Panc1 (cell line): ENCODE results near the gene UBXN6. TPM values are rescaled to one million over a fixed set of nuclear protein-coding genes. Genes with fewer than 3 reads are reported as not detected.

Experiments
- ATAC-seq: fragments of 200-7000 bp; cut with Tn5 transposase; 2 replicates; pipeline ENCODE4 v1.9.1; 2020; ENCODE audit warnings: mild to moderate bottlenecking, moderate library complexity
- BruUV-seq: library from RNA; stranded (reverse); fragments of 400-500 nt; replicated peaks from 2 replicates; lab custom pipeline; 2021; lab: Mats Ljungman, UMichigan
- CTCF ChIA-PET: fragments of 300-600 bp; sonication (Branson Sonifier 250); formaldehyde crosslinking; loops from one replicate; lab custom pipeline; 2022; ENCODE audit warnings: antibody characterized with exemption; lab: Charles Lee
- POLR2A ChIA-PET: fragments of 300-600 bp; sonication (Branson Sonifier 250); formaldehyde crosslinking; loops from one replicate; lab custom pipeline; 2022; ENCODE audit warnings: antibody characterized with exemption; lab: Charles Lee
- DNase-seq: peaks from one replicate; pipeline ENCODE4 v3.0.0-alpha.2; 2010; ENCODE audit warnings: low read depth, low spot score
- H3K27ac ChIP-seq: 2 replicates; pipeline ENCODE4 v1.5.1; 2011; ENCODE audit warnings: mild to moderate bottlenecking, low read length, inconsistent platforms
- H3K27me3 ChIP-seq: fragments of 200-500 bp; sonication (Bioruptor generic); 2 replicates; pipeline ENCODE4 v1.6.0; 2014; ENCODE audit warnings: low read length, inconsistent platforms; ENCODE audit not compliant: control insufficient read depth, insufficient read depth
- H3K36me3 ChIP-seq: fragments of 200-500 bp; sonication (Bioruptor generic); 2 replicates; pipeline ENCODE4 v1.5.1; 2014; ENCODE audit warnings: inconsistent platforms, mild to moderate bottlenecking, low read length, moderate library complexity; ENCODE audit not compliant: control insufficient read depth, insufficient read depth
- H3K4me1 ChIP-seq: 2 replicates; pipeline ENCODE4 v1.5.1; 2011; ENCODE audit warnings: inconsistent platforms, mild to moderate bottlenecking, low read length, moderate library complexity; ENCODE audit not compliant: control insufficient read depth, insufficient read depth
- H3K4me3 ChIP-seq, 2 experiments: 2 replicates each; pipeline ENCODE4 v1.5.1; 2011 to 2012; ENCODE audit warnings: low read depth in 2 of 2, low read length in 2 of 2, mild to moderate bottlenecking in 2 of 2, inconsistent platforms in 1 of 2, moderate library complexity in 1 of 2
- H3K9me3 ChIP-seq: fragments of 200-500 bp; sonication (Bioruptor generic); 2 replicates; pipeline ENCODE4 v1.5.1; 2014; ENCODE audit warnings: low read depth, mild to moderate bottlenecking, inconsistent platforms, low read length, moderate library complexity; ENCODE audit not compliant: control insufficient read depth, insufficient read depth
- CTCF ChIP-seq: fragments of 450-650 bp; IDR thresholded peaks from 2 replicates; pipeline ENCODE4 v1.5.1; 2017; ENCODE audit warnings: mild to moderate bottlenecking
- POLR2AphosphoS5 ChIP-seq: IDR thresholded peaks from 2 replicates; pipeline ENCODE4 v1.6.1; 2012; ENCODE audit warnings: mild to moderate bottlenecking, low read depth, low read length, moderate library complexity
- REST ChIP-seq, 2 experiments: IDR thresholded peaks; 2 replicates each; pipeline ENCODE4 v1.6.1; 2011 to 2012; ENCODE audit warnings: low read depth in 2 of 2, control low read depth in 1 of 2, low read length in 1 of 2, mild to moderate bottlenecking in 1 of 2, moderate library complexity in 1 of 2; ENCODE audit not compliant: insufficient read depth in 1 of 2
- SIN3A ChIP-seq: IDR thresholded peaks from 2 replicates; pipeline ENCODE4 v1.6.1; 2012; ENCODE audit warnings: low read depth, mild to moderate bottlenecking, low read length, moderate library complexity, borderline replicate concordance; ENCODE audit not compliant: insufficient read depth
- TCF7L2 ChIP-seq: IDR thresholded peaks from 2 replicates; pipeline ENCODE4 v1.6.1; 2011; ENCODE audit warnings: mild to moderate bottlenecking, low read depth, low read length, inconsistent platforms
- in situ Hi-C: cut with HindIII; loops from 2 replicates; pipeline ENCODE4 v1.10.0; 2016; ENCODE audit warnings: low sequenced_read_pairs, low pct_unique_long_range_greater_than_20kb
- intact Hi-C: fragments of 100-400 bp; cut with micrococcal nuclease; formaldehyde crosslinking; loops from one replicate; pipeline ENCODE4 v1.10.0; 2022; ENCODE audit not compliant: unreplicated experiment
- total RNA-seq: library from RNA; stranded (reverse); gene quantifications from one replicate; pipeline ENCODE4 v1.2.1, GENCODE V29; 2021; ENCODE audit not compliant: unreplicated experiment

The UBXN6 gene
- total RNA-seq, 1 experiment from 2014 or later: 55.6 TPM

GRCh38 chr19:4443188-4443587 is 14.4 kb downstream of the UBXN6 start:
- ATAC-seq (no peak), DNase-seq (no peak)
- POLR2A ChIA-PET: no interaction called here
- no TSS peak for BruUV-seq
- no peak for TF ChIP-seq REST (IDR thresholded peaks at IDR 0.05; ENCODE audit: insufficient read depth in 1 of 2, low read depth in 2 of 2, low read length in 1 of 2)
- no peak for TF ChIP-seq TCF7L2
- no peak for TF ChIP-seq SIN3A
- TF ChIP-seq POLR2AphosphoS5: 0 out of 2 replicates have a peak, but pooled peaks have one; percentile 6
- Histone ChIP-seq H3K36me3 (no peaks in the 10 kb centered on the region), H3K27me3 (no peaks in the 10 kb centered on the region), H3K9me3 (no peaks in the 10 kb centered on the region), H3K4me1 (no peaks in the 10 kb centered on the region), H3K27ac (no peak overlapping the region), H3K4me3 (no peak overlapping the region)
- in situ Hi-C loops (no loop called here), intact Hi-C loops (no loop called here)
- CTCF ChIA-PET: no interaction called here

- Histone ChIP-seq H3K9me3 (no peaks in the 10 kb centered on the region), H3K27me3 (no peaks in the 10 kb centered on the region), H3K4me1 (no peaks in the 10 kb centered on the region), H3K4me3 (no peak overlapping the region), H3K36me3 (no peaks in the 10 kb centered on the region), H3K27ac (no peak overlapping the region)
- CTCF ChIA-PET: no interaction called here
- no TSS peak for BruUV-seq
- ATAC-seq (no peak), DNase-seq (no peak)
- POLR2A ChIA-PET: no interaction called here
- in situ Hi-C loops: no loop called here
- TF ChIP-seq POLR2AphosphoS5 (no peak), CTCF (no peak), SIN3A (no peak), REST (IDR thresholded peaks at IDR 0.05; ENCODE audit: insufficient read depth in 1 of 2, low read depth in 2 of 2, low read length in 1 of 2) (no peak), TCF7L2 (no peak)
- intact Hi-C loops: no loop called here
Measured at GRCh38 chr19:4442819-4443146, 14.8 kb downstream of the UBXN6 start.
